Measurements from ENCODE around the gene ALPP.
"Not testable (repeated sequence)": the region's sequence is repeated elsewhere in the genome, so short reads cannot be mapped to it uniquely, and the experiment has no call there.

ALPP gene

DNA sequence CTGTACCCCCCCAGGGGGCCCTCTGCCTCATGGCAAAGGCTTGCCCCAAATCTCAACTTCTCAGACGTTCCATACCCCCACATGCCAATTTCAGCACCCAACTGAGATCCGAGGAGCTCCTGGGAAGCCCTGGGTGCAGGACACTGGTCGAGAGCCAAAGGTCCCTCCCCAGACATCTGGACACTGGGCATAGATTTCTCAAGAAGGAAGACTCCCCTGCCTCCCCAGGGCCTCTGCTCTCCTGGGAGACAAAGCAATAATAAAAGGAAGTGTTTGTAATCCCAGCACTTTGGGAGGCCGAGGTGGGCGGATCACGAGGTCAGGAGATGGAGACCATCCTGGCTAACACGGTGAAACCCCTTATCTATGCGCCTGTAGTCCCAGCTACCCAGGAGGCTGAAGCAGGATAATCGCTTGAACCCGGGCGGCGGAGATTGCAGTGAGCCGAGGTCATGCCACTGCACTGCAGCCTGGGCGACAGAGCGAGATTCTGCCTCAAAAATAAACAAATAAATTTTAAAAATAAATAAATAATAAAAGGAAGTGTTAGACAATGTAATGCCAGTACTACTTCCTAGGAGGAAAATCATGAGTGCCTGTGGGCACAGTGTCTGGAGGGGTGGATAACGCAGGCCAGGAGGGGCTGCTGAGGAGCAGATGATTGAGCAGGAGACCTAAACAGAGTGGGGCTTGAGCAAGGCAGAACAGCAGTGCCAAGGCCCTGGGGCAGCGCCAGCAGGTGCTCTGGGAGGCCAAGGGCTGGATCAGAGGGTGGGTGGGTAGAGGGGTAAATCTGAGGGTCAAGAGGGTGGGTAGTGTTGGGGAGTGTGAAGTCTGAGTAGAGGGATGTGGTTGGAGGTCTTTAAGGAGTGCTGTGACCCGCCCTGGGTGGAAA lies 4.0 kb downstream of the ALPP start:
- TF ChIP-seq, protein P1, sequence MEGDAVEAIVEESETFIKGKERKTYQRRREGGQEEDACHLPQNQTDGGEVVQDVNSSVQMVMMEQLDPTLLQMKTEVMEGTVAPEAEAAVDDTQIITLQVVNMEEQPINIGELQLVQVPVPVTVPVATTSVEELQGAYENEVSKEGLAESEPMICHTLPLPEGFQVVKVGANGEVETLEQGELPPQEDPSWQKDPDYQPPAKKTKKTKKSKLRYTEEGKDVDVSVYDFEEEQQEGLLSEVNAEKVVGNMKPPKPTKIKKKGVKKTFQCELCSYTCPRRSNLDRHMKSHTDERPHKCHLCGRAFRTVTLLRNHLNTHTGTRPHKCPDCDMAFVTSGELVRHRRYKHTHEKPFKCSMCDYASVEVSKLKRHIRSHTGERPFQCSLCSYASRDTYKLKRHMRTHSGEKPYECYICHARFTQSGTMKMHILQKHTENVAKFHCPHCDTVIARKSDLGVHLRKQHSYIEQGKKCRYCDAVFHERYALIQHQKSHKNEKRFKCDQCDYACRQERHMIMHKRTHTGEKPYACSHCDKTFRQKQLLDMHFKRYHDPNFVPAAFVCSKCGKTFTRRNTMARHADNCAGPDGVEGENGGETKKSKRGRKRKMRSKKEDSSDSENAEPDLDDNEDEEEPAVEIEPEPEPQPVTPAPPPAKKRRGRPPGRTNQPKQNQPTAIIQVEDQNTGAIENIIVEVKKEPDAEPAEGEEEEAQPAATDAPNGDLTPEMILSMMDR (IDR thresholded peaks at IDR 0.05; ENCODE audit: control insufficient read depth, insufficient read depth, low read depth, low read length, missing control alignments), result no peak
- DNase-seq (ENCODE audit: low read depth), result no peak
- no peak overlapping the region for H3K4me3 ChIP-seq (ENCODE audit: control insufficient read depth, low read depth, low read length)

DNA sequence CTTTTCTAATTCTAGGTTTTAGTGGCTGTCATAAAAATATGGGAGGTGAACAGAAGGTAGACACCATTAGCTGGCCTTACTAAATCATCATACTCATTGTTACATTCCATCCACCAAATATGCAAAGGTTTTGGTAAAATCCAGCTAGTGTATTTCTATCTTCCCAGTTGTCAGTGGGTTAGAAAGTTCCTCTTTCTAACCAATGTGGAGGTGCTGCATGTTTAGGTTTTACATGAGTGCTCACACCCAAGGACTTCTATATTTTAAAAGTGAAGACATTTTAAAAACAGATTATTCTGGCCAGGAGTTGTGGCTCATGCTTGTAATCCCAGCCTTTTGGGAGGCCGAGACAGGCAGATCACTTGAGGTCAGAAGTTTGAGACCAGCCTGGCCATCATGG lies 5.9 kb downstream of the ALPP start:
- no peak overlapping the region for H3K4me3 ChIP-seq (ENCODE audit: control insufficient read depth, low read depth, low read length)
- no peak for DNase-seq (ENCODE audit: low read depth)
- TF ChIP-seq, protein P1 (IDR thresholded peaks at IDR 0.05; ENCODE audit: control insufficient read depth, insufficient read depth, low read depth, low read length, missing control alignments), result no peak

DNA sequence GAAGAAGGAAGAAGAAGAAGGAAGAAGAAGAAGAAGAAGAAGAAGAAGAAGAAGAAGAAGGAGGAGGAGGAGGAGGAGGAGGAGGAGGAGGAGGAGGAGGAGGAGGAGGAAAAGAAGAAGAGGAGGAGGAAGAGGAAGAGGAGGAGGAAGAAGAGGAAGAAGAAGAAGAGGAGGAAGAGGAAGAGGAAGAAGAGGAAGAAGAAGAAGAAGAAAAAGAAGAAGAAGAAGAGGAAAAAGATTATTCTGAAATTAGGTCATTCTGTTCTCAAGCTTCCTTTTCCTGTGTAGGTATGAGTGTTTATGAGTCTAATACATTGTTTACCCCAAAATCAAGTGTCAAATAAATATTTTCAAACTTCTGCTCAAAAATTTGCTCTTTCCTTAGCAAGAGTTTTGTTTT lies 6.5 kb downstream of the ALPP start:
- H3K4me3 ChIP-seq (ENCODE audit: control insufficient read depth, low read depth, low read length); DNase-seq (ENCODE audit: low read depth): not testable (repeated sequence)

DNA sequence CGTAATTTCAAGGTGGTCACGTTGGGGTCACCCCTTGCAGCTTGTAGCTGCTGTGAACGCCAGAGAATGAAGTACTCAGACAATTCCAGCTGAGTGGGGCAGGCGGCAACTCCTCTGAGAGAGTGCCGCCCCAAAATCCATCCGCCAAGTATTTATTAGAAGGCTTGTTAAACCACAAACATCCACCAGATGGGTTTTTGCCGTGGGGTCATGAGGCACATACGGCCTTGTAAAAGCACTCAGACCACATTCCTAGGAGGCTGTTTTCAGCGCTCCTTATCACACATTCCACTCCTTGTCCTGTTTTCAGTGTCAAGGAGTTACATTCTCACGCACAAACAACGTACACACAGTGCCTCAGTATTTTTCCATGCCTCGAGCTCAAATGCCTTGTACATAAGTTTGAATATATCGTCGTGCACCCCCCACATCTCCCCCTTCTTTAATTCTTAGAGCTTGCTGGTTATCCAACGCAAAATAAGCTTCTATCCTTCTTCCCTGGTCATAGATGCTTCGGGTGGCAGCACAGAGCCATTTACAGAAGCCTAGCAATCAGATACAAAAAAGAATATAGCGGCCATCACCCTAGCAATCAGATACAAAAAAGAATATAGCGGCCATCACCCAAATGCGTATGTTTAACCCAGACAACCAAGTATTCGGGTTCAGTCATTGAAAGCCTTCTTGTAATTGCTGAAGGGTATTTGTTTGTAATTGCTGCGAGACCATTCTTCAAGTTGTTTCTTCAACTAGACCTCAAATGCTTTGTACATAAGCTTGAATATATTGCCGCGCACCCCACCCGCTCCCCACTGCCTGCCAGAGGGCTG lies 7.3 kb downstream of the ALPP start:
- no peak overlapping the region for H3K4me3 ChIP-seq (ENCODE audit: control insufficient read depth, low read depth, low read length)
- TF ChIP-seq, protein P1 (IDR thresholded peaks at IDR 0.05; ENCODE audit: control insufficient read depth, insufficient read depth, low read depth, low read length, missing control alignments), result peak; percentile 17
- DNase-seq (ENCODE audit: low read depth), result peak; percentile 97

DNA sequence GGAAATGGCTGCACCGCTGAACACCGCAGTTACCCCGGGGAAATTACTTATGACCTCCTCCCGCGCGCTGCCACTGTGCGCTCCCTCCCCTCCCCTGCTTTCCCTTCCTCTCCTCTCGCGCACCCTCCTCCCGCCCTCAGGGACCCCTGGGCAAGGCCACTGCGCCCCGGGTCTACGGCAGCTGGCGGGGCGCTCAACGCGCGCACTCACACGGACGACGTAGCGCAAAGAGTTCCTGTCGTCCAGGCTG lies 7.9 kb downstream of the ALPP start:
- H3K4me3 ChIP-seq (ENCODE audit: control insufficient read depth, low read depth, low read length), result no peak overlapping the region
- DNase-seq (ENCODE audit: low read depth), result no peak
- TF ChIP-seq, protein P1 (IDR thresholded peaks at IDR 0.05; ENCODE audit: control insufficient read depth, insufficient read depth, low read depth, low read length, missing control alignments), result no peak

DNA sequence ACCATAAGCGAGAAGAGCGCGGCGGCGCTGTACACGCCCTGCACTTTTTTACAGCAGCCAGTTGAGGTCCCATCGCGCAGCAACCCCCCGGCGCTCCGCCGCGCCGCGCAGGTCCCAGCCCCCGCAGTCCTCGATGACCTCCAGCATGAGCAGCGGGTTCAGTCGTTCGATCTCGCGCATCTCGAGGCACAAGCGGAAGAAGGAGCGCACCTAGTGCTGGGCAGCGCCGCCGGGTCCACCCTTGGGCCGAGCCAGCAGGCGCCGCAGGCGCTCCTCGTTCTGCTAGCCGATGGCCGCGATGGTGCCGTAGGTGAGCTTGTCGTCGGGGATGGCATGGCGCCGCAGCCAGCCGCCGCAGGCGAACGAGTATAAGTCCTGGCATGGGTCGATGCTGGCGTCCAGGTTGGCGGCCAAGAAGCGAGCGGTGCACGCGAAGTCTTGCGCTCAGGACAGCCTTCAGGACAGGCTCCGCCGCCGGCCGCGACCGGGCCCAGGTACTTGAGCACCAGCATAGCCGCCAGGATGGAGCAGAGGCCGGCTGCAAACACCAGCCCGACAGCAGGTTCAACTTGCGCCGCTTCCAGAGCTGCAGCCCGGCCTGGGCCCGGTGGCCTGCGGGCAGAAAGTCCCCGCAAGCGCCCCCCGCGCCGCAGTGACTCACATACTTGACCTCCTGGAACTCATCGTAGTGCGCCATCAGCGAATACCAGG lies 8.3 kb downstream of the ALPP start:
- TF ChIP-seq, protein P1 (IDR thresholded peaks at IDR 0.05; ENCODE audit: control insufficient read depth, insufficient read depth, low read depth, low read length, missing control alignments), result no peak
- no peak for DNase-seq (ENCODE audit: low read depth)
- no peak overlapping the region for H3K4me3 ChIP-seq (ENCODE audit: control insufficient read depth, low read depth, low read length)

Measured in AG09309 (cell line).